OCI-LY3 (cell line): Measurements from ENCODE around the gene PAK1.

ENCODE experiments used
- CTCF ChIP-seq: fragments of 200-600, 300-600 bp; sonication (generic); IDR thresholded peaks from 2 replicates; pipeline ENCODE4 v1.5.1; 2014; ENCODE audit warnings: antibody characterized with exemption, low read length, low read depth
- EZH2phosphoT487 ChIP-seq: fragments of 200-600 bp; shearing (Covaris generic); IDR thresholded peaks from 2 replicates; pipeline ENCODE4 v1.6.1; 2018; ENCODE audit warnings: antibody characterized with exemption, mixed run types, low read depth

GRCh38 chr11:77287615-77288273 is 186.2 kb downstream of the PAK1 start:
- no peak for TF ChIP-seq CTCF
- no peak for TF ChIP-seq EZH2phosphoT487
